Kidney (tissue), 14 donors: ENCODE data around the gene SDF4. TPM values are rescaled to one million over a fixed set of nuclear protein-coding genes. Genes with fewer than 3 reads are reported as not detected.

Experiments
- DNase-seq, 5 donors: peaks; one replicate each; pipeline ENCODE4 v3.0.0-alpha.2; 2013 to 2020
- FAIRE-seq: peaks from 2 replicates; lab custom pipeline; 2012; peaks lifted over from hg19 to GRCh38; lab: Jason Lieb, UNC
- H3K27ac ChIP-seq, 2 donors: one replicate each; pipeline ENCODE4 v1.7.0; 2013; ENCODE audit warnings: low read depth in 2 of 2, low read length in 2 of 2, inconsistent platforms in 1 of 2
- H3K27me3 ChIP-seq: one replicate; pipeline ENCODE4 v1.7.1; 2013; ENCODE audit warnings: low read length, inconsistent platforms; ENCODE audit not compliant: control insufficient read depth, insufficient read depth
- H3K36me3 ChIP-seq, 3 donors: one replicate each; pipeline versions ENCODE4 v1.7.0 to v1.7.1; 2013; ENCODE audit warnings: low read length in 3 of 3, control low read depth in 1 of 3, inconsistent platforms in 1 of 3; ENCODE audit not compliant: insufficient read depth in 3 of 3, control insufficient read depth in 2 of 3
- H3K4me1 ChIP-seq, 3 donors: one replicate each; pipeline versions ENCODE4 v1.7.0 to v1.7.1; 2013; ENCODE audit warnings: low read length in 3 of 3, inconsistent platforms in 1 of 3, low read depth in 1 of 3; ENCODE audit not compliant: control insufficient read depth in 2 of 3, insufficient read depth in 2 of 3
- H3K4me3 ChIP-seq, 3 donors: one replicate each; pipeline versions ENCODE4 v1.7.0 to v1.8.1; 2013; ENCODE audit warnings: low read length in 3 of 3, control low read depth in 1 of 3, inconsistent platforms in 1 of 3
- H3K9ac ChIP-seq, 3 donors: one replicate each; pipeline versions ENCODE4 v1.7.0 to v1.7.1; 2013; ENCODE audit warnings: low read length in 3 of 3, control low read depth in 1 of 3, inconsistent platforms in 1 of 3
- H3K9me3 ChIP-seq, 3 donors: one replicate each; pipeline versions ENCODE4 v1.7.0 to v1.7.1; 2013; ENCODE audit warnings: low read length in 3 of 3, control low read depth in 1 of 3, inconsistent platforms in 1 of 3; ENCODE audit not compliant: control insufficient read depth in 2 of 3, insufficient read depth in 1 of 3
- CTCF ChIP-seq: IDR thresholded peaks from 3 replicates; pipeline ENCODE4 v1.5.1; 2012; ENCODE audit warnings: mild to moderate bottlenecking, moderate library complexity, borderline replicate concordance; ENCODE audit not compliant: insufficient read depth; ENCODE audit errors: extremely low read depth
- intact Hi-C: fragments of 100-400 bp; cut with DNase I; formaldehyde crosslinking; loops from one replicate; pipeline ENCODE4 v1.11.1; 2022
- polyA plus RNA-seq: library from polyadenylated mRNA; stranded (reverse); fragments of 350-450 nt; fragmentation: Illumina TruSeq; extraction: RNeasy Lipid Tissue Mini Kit (QIAGEN cat#74804); gene quantifications from one replicate; pipeline ENCODE4 v1.2.3, GENCODE V29; 2014; ENCODE audit warnings: low read depth, low replicate concordance; ENCODE audit not compliant: insufficient read depth
- total RNA-seq: library from RNA; stranded (reverse); fragmentation: NEBNext Ultra II Directional; extraction: Animal tissue kit (Norgen Biotek cat#: 25700); gene quantifications from one replicate; pipeline ENCODE4 v1.2.1, GENCODE V29; 2021
- donor health status: control.
- donor health status: control.
- donor health status: control.
- donor health status: control.
- donor health status: control.
- donor health status: DM: yes; HTN: yes; CAD: no.
- donor health status: Normal renal cell carcinoma (clear cell type).

Gene SDF4
- total and polyA plus RNA-seq, 2 donors from 2014 or later, result 143 to 160 TPM

GRCh38 chr1:1239614-1240347, 8.0 kb upstream of the SDF4 start:
- no peak for TF ChIP-seq CTCF
- H3K36me3 ChIP-seq, result no peaks in the 10 kb centered on the region
- H3K27ac ChIP-seq, result no peak overlapping the region
- DNase-seq, result peak in 1 of 5 donors; percentile 73
- no peaks in the 10 kb centered on the region for H3K4me1 ChIP-seq
- H3K4me3 ChIP-seq, result no peak overlapping the region
- no peaks in the 10 kb centered on the region for H3K27me3 ChIP-seq
- H3K9me3 ChIP-seq, result no peaks in the 10 kb centered on the region
- intact Hi-C loops, result loop anchor here (10.0 kb wide), 1 partner anchor 115 kb away; no protein-coding TSS in a partner anchor
- FAIRE-seq, result no peak
- H3K9ac ChIP-seq, result no peak overlapping the region

- no peaks in the 10 kb centered on the region for H3K9me3 ChIP-seq
- H3K4me3 ChIP-seq, result no peak overlapping the region
- FAIRE-seq, result no peak
- intact Hi-C loops, result loop anchor here (10.0 kb wide), 1 partner anchor 114 kb away; no protein-coding TSS in a partner anchor
- no peaks in the 10 kb centered on the region for H3K4me1 ChIP-seq
- no peak for TF ChIP-seq CTCF
- H3K27me3 ChIP-seq, result no peaks in the 10 kb centered on the region
- DNase-seq, result peak in 1 of 5 donors; percentile 63
- H3K27ac ChIP-seq, result no peak overlapping the region
- H3K9ac ChIP-seq, result no peak overlapping the region
- no peaks in the 10 kb centered on the region for H3K36me3 ChIP-seq
These were observed 7.4 kb upstream of the SDF4 start for GRCh38 chr1:1239227-1239613.

DNA sequence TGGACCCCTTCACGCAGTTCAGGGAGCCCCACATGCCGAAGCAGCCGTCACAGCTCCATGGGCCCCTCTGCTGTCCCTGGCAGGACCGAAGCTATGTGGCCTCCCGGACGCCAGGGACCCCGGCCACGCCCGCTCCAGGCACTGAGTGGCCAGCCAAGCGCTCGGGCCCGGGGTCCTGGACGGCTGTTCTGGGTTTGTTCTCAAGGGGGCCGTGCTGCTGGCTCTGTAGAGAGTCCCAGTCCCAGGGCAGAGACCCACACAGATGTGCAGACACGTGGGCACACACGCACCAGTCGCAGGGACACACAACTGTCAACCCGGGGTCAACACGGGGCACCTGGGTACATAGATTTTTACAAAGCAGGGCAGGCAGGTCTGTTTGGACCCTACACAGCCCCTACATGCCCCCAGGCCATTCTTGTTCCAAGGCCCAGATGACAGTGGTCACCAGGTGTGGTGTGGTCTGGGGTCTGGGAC, 6.9 kb upstream of the SDF4 start:
- Histone ChIP-seq H3K4me1 (no peaks in the 10 kb centered on the region), H3K9ac (no peak overlapping the region), H3K27ac (no peak overlapping the region), H3K9me3 (no peaks in the 10 kb centered on the region), H3K27me3 (no peaks in the 10 kb centered on the region), H3K4me3 (no peak overlapping the region), H3K36me3 (no peaks in the 10 kb centered on the region)
- TF ChIP-seq CTCF, result no peak
- FAIRE-seq, result no peak
- intact Hi-C loops, result loop anchor here (10.0 kb wide), 1 partner anchor 114 kb away; no protein-coding TSS in a partner anchor
- no peak for DNase-seq
